Measurements from ENCODE around the gene TSC1.

The TSC1 gene

GRCh38 chr9:132849185-132849706, 95.2 kb downstream of the TSC1 start:
- no peak for ATAC-seq (replicated peaks)
- H3K27me3 Mint-ChIP-seq, result peaks cover 12 to 17% of the 10 kb centered on the region in 2 donors

GRCh38 chr9:132846918-132847515, 97.4 kb downstream of the TSC1 start:
- H3K27me3 Mint-ChIP-seq, result peaks cover 12 to 25% of the 10 kb centered on the region in 2 donors
- no peak overlapping the region for H3K27ac Mint-ChIP-seq
- no peaks in the 10 kb centered on the region for H3K9me3 Mint-ChIP-seq
- no peaks in the 10 kb centered on the region for H3K36me3 Mint-ChIP-seq (ENCODE audit: insufficient read depth)
- peaks cover 0 to 4% of the 10 kb centered on the region in 2 donors for H3K4me1 Mint-ChIP-seq (ENCODE audit: low read depth in 2 of 2)
- H3K4me3 Mint-ChIP-seq, result no peak overlapping the region
- ATAC-seq (replicated peaks) (no peak), DNase-seq (no peak)

More at GRCh38 chr9:132849185-132849706, 95.2 kb downstream of the TSC1 start:
- Mint-ChIP-seq H3K4me1 (ENCODE audit: low read depth in 2 of 2) (peaks cover 0 to 4% of the 10 kb centered on the region in 2 donors), H3K36me3 (ENCODE audit: insufficient read depth) (no peaks in the 10 kb centered on the region), H3K4me3 (peak overlapping the region in 1 of 2 donors; percentile 44), H3K27ac (peak overlapping the region in 1 of 2 donors; percentile 29), H3K9me3 (no peaks in the 10 kb centered on the region)
- no peak for DNase-seq

DNA sequence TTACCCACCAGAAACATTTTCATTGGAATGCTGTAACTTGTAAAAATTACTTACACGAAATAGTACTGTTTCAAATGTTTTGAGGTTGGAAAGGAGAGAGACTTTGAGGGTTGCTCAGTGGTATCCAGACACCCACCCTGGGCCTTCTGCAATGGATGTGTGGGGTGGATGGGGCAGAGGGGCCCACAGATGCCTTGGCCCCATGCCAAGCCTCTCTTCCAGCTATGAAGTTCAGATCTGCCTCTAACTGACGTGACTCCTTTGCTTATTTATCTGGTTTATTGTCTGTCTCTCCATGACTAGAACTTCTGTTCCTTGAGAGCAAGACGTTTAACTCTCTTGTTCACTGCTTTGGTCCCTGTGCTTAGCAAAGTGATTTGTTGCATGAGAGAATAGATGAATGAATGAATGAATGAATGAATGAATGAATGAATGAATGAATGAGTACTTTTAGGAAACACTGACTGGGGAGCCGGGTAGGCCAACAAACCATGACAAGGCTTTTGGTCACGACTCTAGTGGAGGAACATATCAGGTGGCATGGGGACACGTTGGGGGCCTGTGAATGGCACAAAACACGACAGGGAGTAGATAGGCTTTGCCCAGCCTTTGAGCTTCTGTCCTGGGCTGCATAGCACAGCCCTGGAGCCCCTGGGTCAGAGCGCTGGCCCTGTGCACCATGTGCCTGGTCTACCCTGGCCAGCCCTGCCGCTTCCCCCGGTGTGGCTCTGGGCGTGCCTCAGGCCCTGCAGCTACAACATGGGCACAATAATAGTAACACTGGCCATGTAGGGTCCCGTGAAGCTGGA, 98.1 kb downstream of the TSC1 start:
- Mint-ChIP-seq H3K4me1 (ENCODE audit: low read depth in 2 of 2) (peaks cover 0 to 4% of the 10 kb centered on the region in 2 donors), H3K27me3 (peaks cover 10 to 25% of the 10 kb centered on the region in 2 donors), H3K9me3 (no peaks in the 10 kb centered on the region), H3K36me3 (ENCODE audit: insufficient read depth) (no peaks in the 10 kb centered on the region), H3K4me3 (no peak overlapping the region), H3K27ac (no peak overlapping the region)
- ATAC-seq (replicated peaks) (no peak), DNase-seq (no peak)

- no peak overlapping the region for H3K27ac Mint-ChIP-seq
- H3K4me3 Mint-ChIP-seq, result no peak overlapping the region
- peaks cover 5 to 31% of the 10 kb centered on the region in 2 donors for H3K27me3 Mint-ChIP-seq
- H3K9me3 Mint-ChIP-seq, result no peaks in the 10 kb centered on the region
- no peak for DNase-seq
- no peak for ATAC-seq (replicated peaks)
- H3K4me1 Mint-ChIP-seq (ENCODE audit: low read depth in 2 of 2), result peaks cover 0 to 1% of the 10 kb centered on the region in 2 donors
- H3K36me3 Mint-ChIP-seq (ENCODE audit: insufficient read depth), result no peaks in the 10 kb centered on the region
These were observed 102.0 kb downstream of the TSC1 start for GRCh38 chr9:132842124-132843044.

All from effector memory CD8-positive, alpha-beta T cell (primary cell).